GM12872 (cell line): ENCODE measurements around the gene CXCL9.

Experiments
- TF ChIP-seq, protein P1 (sequence below): IDR thresholded peaks from 3 replicates; pipeline ENCODE4 v1.5.1; 2011; ENCODE audit warnings: low read depth, mild to moderate bottlenecking, low read length, moderate library complexity; ENCODE audit not compliant: insufficient read depth

CXCL9 gene

DNA sequence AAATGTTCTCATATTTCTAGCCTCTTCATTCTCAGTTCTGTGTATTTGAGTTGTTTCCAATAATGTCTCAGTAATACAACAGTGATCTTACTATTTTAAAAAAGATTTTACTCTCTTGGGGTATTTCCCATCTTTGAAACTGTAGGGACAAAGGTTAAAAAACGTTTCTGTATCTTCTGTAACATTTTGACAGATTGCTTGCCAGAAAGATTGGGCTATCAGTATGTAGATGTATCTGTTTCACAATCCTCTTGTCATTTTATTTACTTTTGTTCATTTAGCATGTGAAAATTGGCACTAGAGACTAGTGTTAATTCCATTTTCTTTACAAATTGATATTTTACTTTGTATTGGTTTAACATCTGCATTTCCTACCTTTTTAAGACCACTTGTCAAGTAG, 6.2 kb upstream of the CXCL9 start:
- TF ChIP-seq, protein P1, sequence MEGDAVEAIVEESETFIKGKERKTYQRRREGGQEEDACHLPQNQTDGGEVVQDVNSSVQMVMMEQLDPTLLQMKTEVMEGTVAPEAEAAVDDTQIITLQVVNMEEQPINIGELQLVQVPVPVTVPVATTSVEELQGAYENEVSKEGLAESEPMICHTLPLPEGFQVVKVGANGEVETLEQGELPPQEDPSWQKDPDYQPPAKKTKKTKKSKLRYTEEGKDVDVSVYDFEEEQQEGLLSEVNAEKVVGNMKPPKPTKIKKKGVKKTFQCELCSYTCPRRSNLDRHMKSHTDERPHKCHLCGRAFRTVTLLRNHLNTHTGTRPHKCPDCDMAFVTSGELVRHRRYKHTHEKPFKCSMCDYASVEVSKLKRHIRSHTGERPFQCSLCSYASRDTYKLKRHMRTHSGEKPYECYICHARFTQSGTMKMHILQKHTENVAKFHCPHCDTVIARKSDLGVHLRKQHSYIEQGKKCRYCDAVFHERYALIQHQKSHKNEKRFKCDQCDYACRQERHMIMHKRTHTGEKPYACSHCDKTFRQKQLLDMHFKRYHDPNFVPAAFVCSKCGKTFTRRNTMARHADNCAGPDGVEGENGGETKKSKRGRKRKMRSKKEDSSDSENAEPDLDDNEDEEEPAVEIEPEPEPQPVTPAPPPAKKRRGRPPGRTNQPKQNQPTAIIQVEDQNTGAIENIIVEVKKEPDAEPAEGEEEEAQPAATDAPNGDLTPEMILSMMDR: no peak

GRCh38 chr4:76012388-76012801, 5.1 kb upstream of the CXCL9 start:
- TF ChIP-seq, protein P1: no peak

GRCh38 chr4:76011700-76012387, 4.5 kb upstream of the CXCL9 start:
- TF ChIP-seq, protein P1: no peak

DNA sequence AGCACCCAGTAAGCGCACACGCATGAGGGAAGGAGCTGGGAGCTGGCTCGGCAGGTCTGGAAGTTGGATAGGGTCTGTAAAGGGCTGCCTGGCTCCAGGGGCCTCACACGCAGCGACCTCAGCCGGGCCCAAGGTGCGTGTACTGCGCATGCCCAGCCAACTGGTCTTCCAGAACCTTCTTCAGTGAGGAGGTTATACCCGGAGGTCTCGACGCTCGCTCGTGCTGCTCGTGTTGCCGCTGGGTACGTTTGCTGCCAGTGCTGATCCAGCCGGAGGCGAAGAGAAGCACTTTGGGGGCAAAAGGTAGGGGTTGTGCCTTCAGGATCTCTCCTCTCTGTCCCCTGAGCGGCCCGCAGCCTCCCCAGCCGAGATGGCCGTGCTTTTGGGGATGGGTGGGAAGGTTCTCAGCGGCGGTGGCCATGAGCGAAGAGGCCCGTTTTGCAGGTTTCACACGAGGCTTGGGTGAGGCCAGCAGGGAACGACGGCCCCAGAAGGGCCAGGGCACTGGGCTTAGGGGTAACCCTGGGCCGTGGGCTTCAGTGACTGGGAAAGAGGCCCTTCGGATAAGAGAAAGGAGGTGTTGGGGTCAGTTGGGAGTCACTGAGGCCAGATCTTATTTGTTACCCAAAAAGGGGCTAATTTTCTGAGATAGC, 3.8 kb upstream of the CXCL9 start:
- TF ChIP-seq, protein P1: no peak

DNA sequence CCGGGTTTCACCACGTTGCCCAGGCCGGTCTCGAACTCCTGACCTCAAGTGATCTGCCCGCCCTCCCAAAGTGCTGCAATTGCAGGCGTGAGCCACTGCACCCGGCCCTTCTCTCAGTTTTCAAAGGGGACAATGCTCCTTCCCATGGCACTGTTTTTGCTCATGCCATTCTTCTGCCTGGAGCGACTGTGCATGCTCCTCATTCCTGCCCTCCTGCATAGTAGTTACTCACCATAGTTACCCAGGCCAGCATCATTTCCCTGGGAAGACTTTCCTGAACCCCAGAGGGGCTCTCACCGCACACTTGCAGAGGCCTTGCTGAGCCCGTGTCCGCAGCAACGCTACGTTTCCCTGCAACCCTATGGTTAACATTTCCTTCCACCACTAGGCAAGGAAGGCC, 3.3 kb upstream of the CXCL9 start:
- TF ChIP-seq, protein P1: no peak

DNA sequence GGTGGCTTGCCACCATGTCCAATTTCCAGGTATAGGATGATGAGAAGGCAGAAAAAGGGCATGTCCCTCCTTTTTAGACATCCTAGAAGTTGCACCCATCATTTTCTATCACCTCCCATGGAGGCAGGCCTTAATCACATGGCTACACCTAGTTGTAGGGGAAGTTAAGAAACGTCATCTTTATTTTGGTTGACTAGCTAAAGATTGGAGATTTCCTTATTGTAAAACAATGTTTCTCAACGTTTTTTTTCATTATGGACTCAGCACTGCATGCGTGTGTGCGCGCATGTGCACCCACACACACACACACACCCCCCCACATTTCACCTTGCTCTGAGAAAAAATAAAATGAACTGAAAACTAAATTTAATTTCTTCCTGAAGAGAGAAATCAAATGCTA, 2.0 kb upstream of the CXCL9 start:
- TF ChIP-seq, protein P1: no peak

DNA sequence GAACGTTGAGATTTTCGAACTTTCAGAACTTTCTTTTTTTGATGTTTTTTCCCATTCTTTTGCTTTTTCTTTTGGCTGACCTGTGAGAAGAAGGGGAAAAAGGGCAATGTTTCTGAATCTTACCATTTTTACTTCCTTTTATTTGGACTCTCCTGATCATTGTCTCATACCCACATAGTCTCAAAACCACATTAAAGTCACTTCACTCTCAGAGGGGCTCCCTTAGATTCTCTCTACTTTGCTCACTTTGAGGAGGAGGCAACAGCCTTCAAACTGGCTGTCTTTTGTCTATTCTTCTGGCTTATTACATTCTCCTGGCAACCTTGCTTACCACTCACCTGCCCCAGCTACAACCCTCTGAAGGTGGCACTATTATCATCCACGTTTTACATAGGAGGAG, 3.7 kb downstream of the CXCL9 start:
- TF ChIP-seq, protein P1: no peak
